Measurements from ENCODE around the gene RTF1.
"Not testable (repeated sequence)": the region's sequence is repeated elsewhere in the genome, so short reads cannot be mapped to it uniquely, and the experiment has no call there.

RTF1 gene

GRCh38 chr15:41416742-41417417 lies at the start of gene RTF1:
Gene RTF1, plus strand, starts transcription at chr15:41417095. Its CDS starts 21 bp downstream, at chr15:41417116.
- Mint-ChIP-seq H3K4me1 (peaks cover 25 to 44% of the 10 kb centered on the region in 2 donors), H3K36me3 (peaks cover 8 to 13% of the 10 kb centered on the region in 2 donors)

GRCh38 chr15:41367418-41367817 lies 49.5 kb upstream of the RTF1 start:
- H3K27ac Mint-ChIP-seq = no peak overlapping the region

More at GRCh38 chr15:41416742-41417417, at the start of gene RTF1:
- DNase-seq = peak; percentile 94
- Mint-ChIP-seq H3K9me3 (no peaks in the 10 kb centered on the region), H3K4me3 (peak within 1 kb of the TSS; percentile 97 to 98), H3K27me3 (no peaks in the 10 kb centered on the region), H3K27ac (peak within 1 kb of the TSS; percentile 97)
- peak; percentile 91 to 95 for ATAC-seq (replicated peaks)

GRCh38 chr15:41377978-41378377 lies 38.9 kb upstream of the RTF1 start:
- no peaks in the 10 kb centered on the region for H3K27me3 Mint-ChIP-seq
- H3K9me3 Mint-ChIP-seq = no peaks in the 10 kb centered on the region
- H3K4me1 Mint-ChIP-seq = no peaks in the 10 kb centered on the region
- DNase-seq (no peak), ATAC-seq (replicated peaks) (no peak)
- no peak overlapping the region for H3K27ac Mint-ChIP-seq
- H3K36me3 Mint-ChIP-seq = peaks cover 8 to 15% of the 10 kb centered on the region in 2 donors
- H3K4me3 Mint-ChIP-seq = no peak overlapping the region

More at GRCh38 chr15:41367418-41367817, 49.5 kb upstream of the RTF1 start:
- Mint-ChIP-seq H3K9me3 (no peaks in the 10 kb centered on the region), H3K4me3 (no peak overlapping the region), H3K4me1 (no peaks in the 10 kb centered on the region), H3K27me3 (no peaks in the 10 kb centered on the region), H3K36me3 (peaks cover 3 to 16% of the 10 kb centered on the region in 2 donors)
- DNase-seq (no peak), ATAC-seq (replicated peaks) (no peak)

GRCh38 chr15:41383974-41384749 lies 32.7 kb upstream of the RTF1 start:
- ATAC-seq (replicated peaks); H3K27me3 Mint-ChIP-seq; H3K4me3 Mint-ChIP-seq; H3K4me1 Mint-ChIP-seq; DNase-seq; H3K27ac Mint-ChIP-seq; H3K9me3 Mint-ChIP-seq: not testable (repeated sequence)
- peaks cover 10 to 17% of the 10 kb centered on the region in 2 donors for H3K36me3 Mint-ChIP-seq

GRCh38 chr15:41387646-41388045 lies 29.2 kb upstream of the RTF1 start:
- Mint-ChIP-seq H3K4me1 (peaks cover 5% of the 10 kb centered on the region in 2 donors), H3K27me3 (no peaks in the 10 kb centered on the region), H3K36me3 (peaks cover 17% of the 10 kb centered on the region in 2 donors), H3K27ac (no peak overlapping the region), H3K9me3 (no peaks in the 10 kb centered on the region), H3K4me3 (no peak overlapping the region)
- no peak for DNase-seq
- no peak for ATAC-seq (replicated peaks)

GRCh38 chr15:41392659-41393058 lies 24.2 kb upstream of the RTF1 start:
- Mint-ChIP-seq H3K4me1 (peaks cover 17 to 19% of the 10 kb centered on the region in 2 donors), H3K36me3 (peaks cover 31 to 34% of the 10 kb centered on the region in 2 donors), H3K27me3 (no peaks in the 10 kb centered on the region), H3K9me3 (no peaks in the 10 kb centered on the region), H3K27ac (peak overlapping the region; percentile 20), H3K4me3 (no peak overlapping the region)
- ATAC-seq (replicated peaks) (no peak), DNase-seq (no peak)

GRCh38 chr15:41394924-41395323 lies 22.0 kb upstream of the RTF1 start:
- Mint-ChIP-seq H3K9me3 (no peaks in the 10 kb centered on the region), H3K4me3 (no peak overlapping the region), H3K27ac (no peak overlapping the region), H3K36me3 (peaks cover 27 to 29% of the 10 kb centered on the region in 2 donors), H3K4me1 (peaks cover 17 to 19% of the 10 kb centered on the region in 2 donors), H3K27me3 (no peaks in the 10 kb centered on the region)
- no peak for DNase-seq
- ATAC-seq (replicated peaks) = no peak

GRCh38 chr15:41396111-41396510 lies 20.8 kb upstream of the RTF1 start:
- H3K36me3 Mint-ChIP-seq = peaks cover 27 to 29% of the 10 kb centered on the region in 2 donors
- no peaks in the 10 kb centered on the region for H3K27me3 Mint-ChIP-seq
- peak overlapping the region; percentile 44 for H3K27ac Mint-ChIP-seq
- H3K9me3 Mint-ChIP-seq = no peaks in the 10 kb centered on the region
- H3K4me1 Mint-ChIP-seq = peaks cover 17 to 20% of the 10 kb centered on the region in 2 donors
- no peak overlapping the region for H3K4me3 Mint-ChIP-seq
- no peak for DNase-seq
- no peak for ATAC-seq (replicated peaks)

GRCh38 chr15:41401904-41402267 lies 15.0 kb upstream of the RTF1 start:
- peak overlapping the region; percentile 98 for H3K27ac Mint-ChIP-seq
- H3K4me1 Mint-ChIP-seq = peaks cover 13 to 14% of the 10 kb centered on the region in 2 donors
- H3K36me3 Mint-ChIP-seq = peaks cover 4% of the 10 kb centered on the region in 2 donors
- H3K4me3 Mint-ChIP-seq = peak overlapping the region; percentile 95
- H3K9me3 Mint-ChIP-seq = no peaks in the 10 kb centered on the region
- no peak for DNase-seq
- no peaks in the 10 kb centered on the region for H3K27me3 Mint-ChIP-seq
- ATAC-seq (replicated peaks) = no peak

GRCh38 chr15:41407341-41407740 lies 9.6 kb upstream of the RTF1 start:
- no peak overlapping the region for H3K27ac Mint-ChIP-seq
- H3K4me3 Mint-ChIP-seq = no peak overlapping the region
- DNase-seq = no peak
- peaks cover 4% of the 10 kb centered on the region in 2 donors for H3K36me3 Mint-ChIP-seq
- H3K4me1 Mint-ChIP-seq = peaks cover 11 to 14% of the 10 kb centered on the region in 2 donors
- ATAC-seq (replicated peaks) = no peak
- H3K9me3 Mint-ChIP-seq = no peaks in the 10 kb centered on the region
- no peaks in the 10 kb centered on the region for H3K27me3 Mint-ChIP-seq

GRCh38 chr15:41408234-41408641 lies 8.7 kb upstream of the RTF1 start:
- peaks cover 4% of the 10 kb centered on the region in 2 donors for H3K36me3 Mint-ChIP-seq
- no peak for ATAC-seq (replicated peaks)
- DNase-seq = no peak
- H3K27ac Mint-ChIP-seq = no peak overlapping the region
- no peaks in the 10 kb centered on the region for H3K27me3 Mint-ChIP-seq
- H3K4me1 Mint-ChIP-seq = peaks cover 8 to 9% of the 10 kb centered on the region in 2 donors
- no peaks in the 10 kb centered on the region for H3K9me3 Mint-ChIP-seq
- H3K4me3 Mint-ChIP-seq = no peak overlapping the region

- Mint-ChIP-seq H3K4me1 (peaks cover 5 to 9% of the 10 kb centered on the region in 2 donors), H3K9me3 (no peaks in the 10 kb centered on the region), H3K36me3 (peaks cover 4 to 6% of the 10 kb centered on the region in 2 donors), H3K27me3 (no peaks in the 10 kb centered on the region), H3K27ac (no peak overlapping the region), H3K4me3 (no peak overlapping the region)
- no peak for ATAC-seq (replicated peaks)
- no peak for DNase-seq
Measured at GRCh38 chr15:41411031-41411430, 5.9 kb upstream of the RTF1 start.

GRCh38 chr15:41411441-41411840 lies 5.5 kb upstream of the RTF1 start:
- H3K4me1 Mint-ChIP-seq = peaks cover 9 to 13% of the 10 kb centered on the region in 2 donors
- H3K36me3 Mint-ChIP-seq = peaks cover 7% of the 10 kb centered on the region in 2 donors
- ATAC-seq (replicated peaks) (no peak), DNase-seq (no peak)
- no peak overlapping the region for H3K4me3 Mint-ChIP-seq
- H3K9me3 Mint-ChIP-seq = no peaks in the 10 kb centered on the region
- no peaks in the 10 kb centered on the region for H3K27me3 Mint-ChIP-seq
- H3K27ac Mint-ChIP-seq = no peak overlapping the region

GRCh38 chr15:41416128-41416741 lies 660 bp upstream of the RTF1 start:
- peak overlapping the region; percentile 97 to 98 for H3K4me3 Mint-ChIP-seq
- H3K36me3 Mint-ChIP-seq = peaks cover 7 to 13% of the 10 kb centered on the region in 2 donors
- no peaks in the 10 kb centered on the region for H3K9me3 Mint-ChIP-seq
- no peak for DNase-seq
- no peaks in the 10 kb centered on the region for H3K27me3 Mint-ChIP-seq
- peak overlapping the region; percentile 97 for H3K27ac Mint-ChIP-seq
- peak; percentile 1 to 12 for ATAC-seq (replicated peaks)
- peaks cover 25 to 44% of the 10 kb centered on the region in 2 donors for H3K4me1 Mint-ChIP-seq

Measured in stimulated activated naive B cell treated with anti-CD40 and anti-IgM and Interleukin-4, amounts not matched to agents 10 μg/mL and 1 μg/mL and 100 μg/mL, for 72 hours (primary cell).